ENCODE data around the gene SPNS3. TPM values are rescaled to one million over a fixed set of nuclear protein-coding genes. Genes with fewer than 3 reads are reported as not detected.

SPNS3 gene
- total and polyA plus RNA-seq, 2 experiments from 2014 or later, result 0.17 to 0.60 TPM

DNA sequence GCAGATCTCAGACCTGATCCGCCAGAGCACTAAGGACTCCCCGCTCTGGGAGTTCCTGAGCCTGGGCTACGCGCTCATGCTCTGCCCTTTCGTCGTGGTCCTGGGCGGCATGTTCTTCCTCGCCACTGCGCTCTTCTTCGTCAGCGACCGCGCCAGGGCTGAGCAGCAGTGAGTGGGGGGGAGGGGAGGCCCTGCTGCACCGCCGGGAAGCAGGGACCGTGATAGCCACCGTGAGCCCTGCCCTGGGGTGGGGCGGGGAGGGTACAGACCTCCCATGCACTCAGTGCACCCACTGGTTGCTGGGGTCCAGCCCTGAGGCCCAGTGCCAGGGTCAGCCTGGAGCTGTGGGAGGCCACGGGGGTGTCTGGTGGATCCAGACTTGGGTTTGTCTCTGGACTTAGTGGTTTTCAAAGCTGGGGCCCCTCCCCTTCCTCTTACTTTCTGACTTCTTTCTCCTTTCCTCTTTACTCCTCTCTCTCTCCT is 102.6 kb downstream of the SPNS3 start:
- TF ChIP-seq CTCF (IDR thresholded peaks at IDR 0.05; ENCODE audit: poor library complexity) (no peak), EZH2 (IDR thresholded peaks at IDR 0.05; ENCODE audit: borderline replicate concordance) (no peak), EZH2phosphoT487 (IDR thresholded peaks at IDR 0.05; ENCODE audit: low read depth, severe bottlenecking, unreplicated experiment) (no peak)
- Histone ChIP-seq H3K27ac (no peak overlapping the region), H3K4me2 (peak overlapping the region; percentile 53), H3K9me2 (replicated peaks; ENCODE audit: insufficient read depth) (no peaks in the 10 kb centered on the region), H3K4me1 (ENCODE audit: insufficient read depth) (peaks cover 10% of the 10 kb centered on the region), H3K79me2 (no peaks in the 10 kb centered on the region), H3K9me3 (ENCODE audit: low read depth) (no peaks in the 10 kb centered on the region), H2AFZ (no peak overlapping the region), H3K4me3 (no peak overlapping the region), H3K27me3 (no peaks in the 10 kb centered on the region), H3K36me3 (replicated peaks; ENCODE audit: insufficient read depth, low read depth) (no peaks in the 10 kb centered on the region), H4K20me1 (ENCODE audit: insufficient read depth, poor library complexity, severe bottlenecking) (no peaks in the 10 kb centered on the region)
- 61% methylated on average over 11 of the region's 19 CpGs for WGBS (ENCODE audit: low lambda C conversion rate, missing lambda C conversion rate)
- no peak for DNase-seq (ENCODE audit: low spot score)

DNA sequence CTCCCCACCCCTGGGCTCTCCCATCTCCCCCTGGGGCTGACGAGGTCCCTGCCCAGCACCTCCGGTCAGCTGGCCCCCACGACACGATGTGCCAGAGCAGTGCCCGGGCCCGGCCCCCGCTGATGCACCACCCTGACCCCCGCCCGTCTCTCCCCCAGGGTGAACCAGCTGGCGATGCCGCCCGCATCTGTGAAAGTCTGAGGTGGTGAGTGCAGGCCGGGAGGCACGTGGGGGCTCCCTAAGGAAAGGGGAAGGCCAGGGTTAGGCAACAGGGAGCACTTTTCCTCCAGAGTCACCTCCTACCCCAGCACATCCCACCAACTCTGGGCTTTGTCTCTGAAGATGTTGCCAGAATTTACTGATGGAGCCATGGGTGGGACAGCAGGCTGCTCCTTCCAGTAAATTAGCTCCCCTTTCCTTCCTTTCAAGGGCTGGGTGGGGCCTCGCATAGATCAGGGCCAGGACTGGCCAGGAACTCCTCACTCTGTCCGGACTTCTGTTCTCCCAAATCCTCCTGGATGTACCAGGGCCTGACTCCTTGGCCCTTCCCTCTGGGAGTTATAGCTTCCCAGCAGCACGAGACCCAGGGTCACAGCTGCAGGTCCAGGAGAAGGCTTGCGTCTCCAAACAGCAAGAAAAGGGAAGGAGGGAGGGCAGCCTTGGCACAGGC is 103.1 kb downstream of the SPNS3 start:
- peaks cover 10% of the 10 kb centered on the region for H3K4me1 ChIP-seq (ENCODE audit: insufficient read depth)
- TF ChIP-seq EZH2phosphoT487 (IDR thresholded peaks at IDR 0.05; ENCODE audit: low read depth, severe bottlenecking, unreplicated experiment), result no peak
- TF ChIP-seq EZH2 (IDR thresholded peaks at IDR 0.05; ENCODE audit: borderline replicate concordance), result no peak
- TF ChIP-seq CTCF (IDR thresholded peaks at IDR 0.05; ENCODE audit: poor library complexity), result no peak
- peak overlapping the region; percentile 53 for H3K4me2 ChIP-seq
- H3K4me3 ChIP-seq, result no peak overlapping the region
- no peaks in the 10 kb centered on the region for H3K9me2 ChIP-seq (replicated peaks; ENCODE audit: insufficient read depth)
- no peaks in the 10 kb centered on the region for H4K20me1 ChIP-seq (ENCODE audit: insufficient read depth, poor library complexity, severe bottlenecking)
- no peak for DNase-seq (ENCODE audit: low spot score)
- no peaks in the 10 kb centered on the region for H3K27me3 ChIP-seq
- H3K79me2 ChIP-seq, result no peaks in the 10 kb centered on the region
- H3K27ac ChIP-seq, result no peak overlapping the region
- no peaks in the 10 kb centered on the region for H3K9me3 ChIP-seq (ENCODE audit: low read depth)
- no peaks in the 10 kb centered on the region for H3K36me3 ChIP-seq (replicated peaks; ENCODE audit: insufficient read depth, low read depth)
- 90% methylated on average over 12 of the region's 18 CpGs for WGBS (ENCODE audit: low lambda C conversion rate, missing lambda C conversion rate)
- H2AFZ ChIP-seq, result no peak overlapping the region

Other genes starting within 250 kb of the SPNS3 start
- 32.8 and 35.3 TPM in 2 replicates for gene ANKFY1, start 170.0 kb upstream of the SPNS3 start, total RNA-seq
- 17.5 and 18.6 TPM in 2 replicates for gene ANKFY1, start 170.0 kb upstream of the SPNS3 start, polyA plus RNA-seq
- 52.6 and 78.8 TPM in 2 replicates for gene UBE2G1, start 67.3 kb upstream of the SPNS3 start, total RNA-seq
- 51.3 and 65.1 TPM in 2 replicates for gene UBE2G1, start 67.3 kb upstream of the SPNS3 start, polyA plus RNA-seq
- 5.6 and 8.3 TPM in 2 replicates for gene SPNS2, start 64.9 kb downstream of the SPNS3 start, total RNA-seq
- gene SPNS2, start 64.9 kb downstream of the SPNS3 start, polyA plus RNA-seq, result 10.3 and 13.4 TPM in 2 replicates
- gene MYBBP1A, start 121.4 kb downstream of the SPNS3 start, total RNA-seq, result 17.9 and 23.7 TPM in 2 replicates
- gene MYBBP1A, start 121.4 kb downstream of the SPNS3 start, polyA plus RNA-seq, result 44.1 and 46.5 TPM in 2 replicates
- 0.32 TPM in 1 of 2 replicates, not detected in the other for gene GGT6, start 126.6 kb downstream of the SPNS3 start, total RNA-seq
- gene GGT6, start 126.6 kb downstream of the SPNS3 start, polyA plus RNA-seq, result not detected in 2 replicates
- 41.5 and 56.8 TPM in 2 replicates for gene SMTNL2, start 150.6 kb downstream of the SPNS3 start, total RNA-seq
- 106 TPM in 2 replicates for gene SMTNL2, start 150.6 kb downstream of the SPNS3 start, polyA plus RNA-seq
- 1.9 and 2.1 TPM in 2 replicates for gene ALOX15, start 207.7 kb downstream of the SPNS3 start, total RNA-seq
- 5.5 and 7.5 TPM in 2 replicates for gene ALOX15, start 207.7 kb downstream of the SPNS3 start, polyA plus RNA-seq

Measured in hepatocyte (in vitro differentiated cells).